HL-60/S4 treated with phorbol 12-myristate 13-acetate at 8.2 ng/mL for 4 days and 3 days (cell line): ENCODE data around the gene GEMIN5.

Experiments
- in situ Hi-C: fragments of 300-500 bp; cut with MboI; formaldehyde crosslinking; loops from 2 replicates; pipeline ENCODE4 v1.15.0; 2022; ENCODE audit warnings: low sequenced_read_pairs

The GEMIN5 gene

GRCh38 chr5:154850255-154851062 is 87.6 kb downstream of the GEMIN5 start, which contains the start of gene FAXDC2:
Gene FAXDC2 (minus strand): TSS chr5:154850603. CDS start chr5:154838178, 12,425 bp downstream.
- in situ Hi-C loops, result no loop called here

- in situ Hi-C loops, result no loop called here
Observed at GRCh38 chr5:154849791-154850201, 88.2 kb downstream of the GEMIN5 start.

GRCh38 chr5:154849264-154849785 is 88.7 kb downstream of the GEMIN5 start:
- in situ Hi-C loops, result no loop called here

- in situ Hi-C loops, result no loop called here
Observed at GRCh38 chr5:154844809-154845208, 93.2 kb downstream of the GEMIN5 start.

- in situ Hi-C loops, result no loop called here
Observed at GRCh38 chr5:154842689-154843530, 95.1 kb downstream of the GEMIN5 start.

GRCh38 chr5:154841273-154841661 is 96.7 kb downstream of the GEMIN5 start:
- in situ Hi-C loops, result no loop called here

- in situ Hi-C loops, result no loop called here
Observed at GRCh38 chr5:154840435-154841272, 97.4 kb downstream of the GEMIN5 start.
